Stimulated activated naive CD8-positive, alpha-beta T cell treated with anti-CD3 and anti-CD28 coated beads, Interleukin-15, amount 100 ng/mL, for 72 hours (primary cell): Measurements from ENCODE around the gene CYGB.
A peak's percentile ranks its signal among the peaks of the same experiment; 100 is the strongest.

Experiments
- ATAC-seq: fragments of 150-1000 bp; cut with Tn5 transposase; 2 replicates; pipeline ENCODE4 v1.10.0; 2021; ENCODE audit warnings: mild to moderate bottlenecking, moderate library complexity
- DNase-seq, 2 donors: peaks; one replicate each; pipeline ENCODE4 v3.0.0; 2021 to 2022
- H3K27ac Mint-ChIP-seq, 2 donors: one replicate each; pipeline ENCODE4 v1.8.0; 2022; ENCODE audit warnings: mild to moderate bottlenecking in 2 of 2, mixed read lengths in 2 of 2, moderate library complexity in 2 of 2
- H3K27me3 Mint-ChIP-seq: one replicate; pipeline ENCODE4 v1.8.0; 2022; ENCODE audit warnings: mixed read lengths
- H3K4me1 Mint-ChIP-seq: one replicate; pipeline ENCODE4 v1.8.0; 2022; ENCODE audit warnings: mild to moderate bottlenecking, mixed read lengths
- H3K4me3 Mint-ChIP-seq, 2 donors: one replicate each; pipeline ENCODE4 v1.8.0; 2022; ENCODE audit warnings: mild to moderate bottlenecking in 2 of 2, mixed read lengths in 2 of 2, moderate library complexity in 1 of 2
- H3K9me3 Mint-ChIP-seq, 2 donors: one replicate each; pipeline ENCODE4 v1.8.0; 2022; ENCODE audit warnings: mixed read lengths in 2 of 2

Gene CYGB

DNA sequence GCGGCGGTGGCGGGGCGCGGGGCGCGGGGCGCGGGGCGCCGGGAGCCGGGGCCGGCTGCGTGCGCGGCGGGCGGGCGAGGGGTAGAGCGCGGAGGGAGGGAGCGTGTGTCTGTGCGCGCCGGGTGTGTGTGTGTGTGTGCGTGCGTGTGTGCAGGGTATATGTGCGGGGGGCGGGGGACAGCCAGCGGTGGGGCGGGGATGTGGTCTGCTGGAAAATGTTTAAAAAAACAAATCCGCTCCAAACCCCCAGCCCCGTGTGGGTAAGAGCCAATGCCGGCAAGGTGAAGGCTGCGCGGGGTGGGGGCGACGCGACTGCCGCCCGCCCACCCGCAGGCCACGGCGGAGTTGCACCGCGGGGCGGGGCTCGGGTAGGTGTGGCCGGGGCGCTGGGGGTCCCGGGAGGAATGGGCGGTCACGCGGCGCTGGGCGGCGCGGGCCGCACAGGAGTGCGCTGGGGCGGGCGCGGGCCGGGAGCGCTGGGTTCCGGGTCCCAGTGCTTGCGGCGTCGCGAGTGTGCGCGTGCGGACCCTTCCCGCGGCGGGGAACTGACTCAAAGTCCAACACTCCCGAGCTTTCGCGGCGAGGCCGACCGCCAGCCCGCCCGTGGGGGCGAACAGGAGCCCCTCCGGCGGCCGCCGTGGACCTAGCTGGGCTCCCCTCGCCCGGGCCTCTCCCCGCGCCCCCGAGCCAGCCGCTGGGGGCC lies at the start of gene CYGB:
Gene CYGB, minus strand, starts transcription at position 132 of the 703 bp plus-strand sequence. CDS start 167 bp downstream, outside the sequence.
- ATAC-seq = peak; percentile 58
- Mint-ChIP-seq H3K4me3 (peak within 1 kb of the TSS; percentile 44 to 64), H3K9me3 (no peaks in the 10 kb centered on the region), H3K27ac (no peak within 1 kb of the TSS), H3K4me1 (peaks cover 26% of the 10 kb centered on the region), H3K27me3 (peaks cover 38% of the 10 kb centered on the region)
- DNase-seq = no peak

DNA sequence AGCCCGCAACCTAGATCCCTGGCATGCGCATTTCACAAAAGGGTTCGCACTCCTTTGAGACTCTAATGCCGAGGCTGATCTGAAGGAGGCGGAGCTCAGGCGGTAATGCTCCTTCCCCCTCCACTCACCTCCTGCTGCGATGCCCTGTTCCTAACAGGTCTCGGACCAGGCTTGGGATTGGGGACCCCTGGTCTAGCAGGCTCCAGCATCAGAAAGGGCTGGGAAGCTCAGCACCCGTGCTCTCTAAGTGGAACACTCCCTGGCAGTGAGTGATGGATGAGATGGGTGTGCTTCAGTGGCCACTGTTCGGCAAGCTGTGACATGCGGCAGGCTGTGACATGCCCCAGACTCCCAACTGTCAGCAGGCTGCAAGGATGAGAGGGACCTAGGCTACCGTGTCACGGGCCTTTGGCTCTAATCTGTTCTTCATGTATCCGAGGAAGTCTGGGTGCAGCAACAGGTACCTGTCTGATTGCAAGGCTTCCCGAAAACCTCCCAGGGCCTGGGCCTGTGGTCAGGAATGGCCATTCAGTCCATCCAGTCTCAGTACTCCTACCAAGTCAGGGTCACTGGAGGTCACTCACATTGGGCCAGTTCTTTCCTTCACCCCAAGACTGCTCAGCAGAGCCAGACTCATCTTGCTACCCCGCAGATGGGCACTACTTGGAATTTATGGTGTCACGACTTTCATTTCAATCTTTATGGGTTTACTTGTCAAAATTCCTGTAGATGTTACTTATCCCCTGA lies 49.4 kb upstream of the CYGB start:
- Mint-ChIP-seq H3K9me3 (no peaks in the 10 kb centered on the region), H3K27me3 (peaks cover 79% of the 10 kb centered on the region), H3K4me1 (peaks cover 22% of the 10 kb centered on the region), H3K4me3 (peak overlapping the region in 1 of 2 donors; percentile 13), H3K27ac (no peak overlapping the region)
- DNase-seq (no peak), ATAC-seq (no peak)

DNA sequence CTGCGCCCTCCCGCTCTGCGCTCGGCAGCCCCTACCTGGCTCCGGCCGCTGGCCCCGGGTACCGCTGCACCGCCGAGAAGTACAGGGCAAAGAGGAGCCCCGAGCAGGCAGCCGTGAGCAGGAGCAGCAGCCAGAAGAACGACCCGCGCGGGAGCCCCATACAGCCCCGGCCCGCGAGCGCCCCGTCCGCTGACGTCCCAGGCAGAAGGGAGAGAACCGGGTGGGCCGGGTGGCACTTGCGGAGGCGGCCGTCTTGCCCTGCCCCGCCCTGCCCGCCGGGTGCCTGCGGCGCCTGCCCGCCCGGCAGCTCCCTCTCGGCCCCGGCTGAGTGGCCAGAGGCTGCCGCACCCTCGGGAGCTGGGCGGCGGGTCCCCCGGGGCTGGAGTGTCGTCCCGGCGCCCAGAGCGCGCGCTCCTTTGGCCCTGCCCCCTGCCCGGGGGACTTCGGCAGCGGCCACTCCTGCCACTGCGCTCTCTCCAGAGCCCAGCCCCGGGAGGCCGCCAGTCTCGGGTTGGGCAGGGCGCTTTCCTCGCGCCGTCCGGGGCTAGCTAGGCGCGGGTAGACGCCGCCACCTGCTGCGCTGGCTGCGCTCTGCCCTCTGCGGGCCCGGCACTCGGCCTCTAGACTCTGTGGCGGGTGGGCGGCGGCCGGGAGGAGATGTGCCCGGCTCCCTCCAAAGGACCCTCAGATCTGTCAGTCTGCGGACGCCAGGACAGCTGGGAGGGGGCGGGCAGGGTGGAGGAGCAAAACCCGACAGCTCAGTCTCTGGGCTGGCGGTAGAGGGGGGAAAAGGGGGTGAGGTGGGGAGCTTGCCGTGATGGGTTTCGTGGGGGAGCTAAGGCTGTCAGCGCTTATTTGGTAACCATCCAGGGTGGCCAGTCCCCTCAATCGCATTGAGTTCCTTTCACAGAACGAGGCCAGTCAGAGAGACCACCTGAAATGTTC lies 48.4 kb upstream of the CYGB start, which contains the start of gene ST6GALNAC2:
Gene ST6GALNAC2, minus strand, starts transcription at position 212 of the 945 bp plus-strand sequence. Its CDS starts 52 bp downstream, at position 160.
- Mint-ChIP-seq H3K4me1 (peaks cover 22% of the 10 kb centered on the region), H3K27ac (no peak within 1 kb of the TSS), H3K9me3 (no peaks in the 10 kb centered on the region), H3K4me3 (peak within 1 kb of the TSS; percentile 76 to 80), H3K27me3 (peaks cover 79% of the 10 kb centered on the region)
- ATAC-seq = peak; percentile 89
- peak; percentile 46 to 50 for DNase-seq

DNA sequence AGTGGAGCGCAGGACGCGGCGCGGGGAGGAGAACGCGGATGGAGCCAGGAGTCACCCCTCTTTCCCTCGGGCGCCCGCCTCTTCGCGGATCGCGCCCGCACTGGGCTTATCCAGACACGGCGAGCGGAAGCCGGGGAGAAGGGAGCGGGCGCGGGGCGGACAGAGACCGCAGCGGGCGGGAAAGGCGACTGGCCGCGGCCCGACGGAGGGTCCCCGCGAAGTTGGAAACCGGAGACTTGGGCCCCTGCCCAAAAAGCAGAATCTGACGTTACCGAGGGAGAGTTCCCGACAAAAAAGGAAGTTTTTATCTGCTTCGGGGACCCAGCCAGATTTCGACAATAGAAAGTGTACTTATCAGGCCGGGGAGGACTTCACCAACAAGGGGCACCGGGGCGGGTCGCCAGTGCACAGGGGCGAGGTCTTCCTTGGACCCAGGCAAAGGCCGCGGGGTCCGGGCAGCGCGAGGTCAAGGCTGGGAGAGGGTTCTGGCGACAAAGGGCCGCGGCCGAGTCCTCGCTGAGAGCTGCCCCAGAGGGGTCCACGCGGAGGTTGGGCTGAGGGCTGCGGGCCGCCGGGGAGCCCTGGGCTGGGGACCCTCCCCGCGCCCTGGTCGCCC lies 47.6 kb upstream of the CYGB start:
- Mint-ChIP-seq H3K9me3 (no peaks in the 10 kb centered on the region), H3K27me3 (peaks cover 77% of the 10 kb centered on the region), H3K27ac (no peak overlapping the region), H3K4me3 (peak overlapping the region; percentile 76 to 80), H3K4me1 (peaks cover 22% of the 10 kb centered on the region)
- DNase-seq (peak in 1 of 2 donors; percentile 16), ATAC-seq (no peak)

DNA sequence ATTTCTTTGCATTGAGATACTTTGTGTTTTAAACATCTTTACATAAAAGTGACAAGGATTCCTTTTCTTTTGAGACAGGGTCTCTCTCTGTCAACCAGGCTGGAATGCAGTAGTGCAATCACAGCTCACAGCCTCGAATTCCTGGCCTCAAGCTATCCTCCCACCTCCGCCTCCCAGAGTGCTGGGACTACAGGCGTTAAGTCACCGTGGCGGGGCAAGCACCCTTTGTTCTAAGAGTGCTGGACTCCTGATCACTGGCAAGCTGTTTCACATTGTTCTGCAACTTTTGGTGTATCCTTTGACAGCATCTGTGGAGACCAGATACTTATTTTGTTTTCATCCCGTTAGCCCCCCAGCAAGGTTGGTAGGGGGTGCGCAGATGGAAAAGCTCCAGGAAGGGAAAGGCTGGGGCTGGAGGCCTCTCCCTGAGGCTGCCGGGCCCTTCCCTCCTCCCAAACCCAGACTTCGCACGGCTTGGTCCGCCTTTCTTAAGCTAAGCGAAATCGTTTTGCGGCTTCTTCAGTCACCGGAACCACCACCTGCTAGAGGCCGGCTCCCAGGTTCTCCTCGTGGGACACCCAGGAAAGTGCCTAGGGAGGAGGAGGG lies 47.0 kb upstream of the CYGB start:
- no peak overlapping the region for H3K27ac Mint-ChIP-seq
- H3K9me3 Mint-ChIP-seq = no peaks in the 10 kb centered on the region
- H3K4me1 Mint-ChIP-seq = peaks cover 26% of the 10 kb centered on the region
- DNase-seq = no peak
- H3K27me3 Mint-ChIP-seq = peaks cover 71% of the 10 kb centered on the region
- no peak for ATAC-seq
- peak overlapping the region; percentile 76 to 80 for H3K4me3 Mint-ChIP-seq

DNA sequence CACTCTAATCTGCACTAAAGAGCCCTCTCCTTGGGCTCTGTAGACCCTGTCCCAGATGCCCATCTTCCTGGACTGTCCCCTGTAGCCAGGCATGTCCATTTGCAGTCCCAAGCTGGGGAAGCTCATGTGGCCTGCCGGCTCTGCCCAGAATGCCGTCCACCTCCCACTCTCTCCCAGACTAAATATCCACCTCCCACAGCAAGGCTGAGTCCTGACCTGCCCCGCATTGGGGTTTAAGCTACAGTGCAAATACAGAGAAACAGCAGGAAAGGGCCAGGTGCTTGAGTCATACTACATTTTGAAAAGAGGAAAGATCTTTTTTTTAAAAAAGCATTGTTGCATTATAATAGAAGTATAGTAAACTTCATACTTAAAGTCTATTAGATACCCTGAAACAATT lies 45.2 kb upstream of the CYGB start:
- no peak for ATAC-seq
- H3K27ac Mint-ChIP-seq = no peak overlapping the region
- H3K9me3 Mint-ChIP-seq = no peaks in the 10 kb centered on the region

DNA sequence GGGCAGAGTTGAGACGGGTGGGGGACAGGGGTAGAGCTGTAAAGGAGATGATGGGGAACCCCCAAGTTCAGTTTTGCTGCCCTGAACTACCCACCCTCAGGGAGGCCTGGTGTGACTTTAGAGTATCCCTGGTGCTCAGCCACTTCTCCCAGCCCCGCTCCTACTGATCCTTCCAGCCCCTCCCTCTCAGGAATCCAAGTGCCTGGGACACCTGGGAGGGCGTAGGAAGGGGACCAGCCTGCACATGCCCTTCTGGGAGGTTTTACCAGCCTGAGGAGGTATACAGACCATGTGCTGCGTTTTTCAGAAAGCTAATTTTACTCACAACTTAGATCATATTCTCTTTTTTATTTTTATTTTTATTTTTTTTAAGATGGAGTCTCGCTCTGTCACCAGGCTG lies 44.0 kb upstream of the CYGB start:
- no peak overlapping the region for H3K27ac Mint-ChIP-seq
- no peak for ATAC-seq

More for the DNA sequence above, 45.2 kb upstream of the CYGB start:
- Mint-ChIP-seq H3K4me1 (peaks cover 32% of the 10 kb centered on the region), H3K27me3 (peaks cover 52% of the 10 kb centered on the region), H3K4me3 (no peak overlapping the region)
- DNase-seq = no peak

DNA sequence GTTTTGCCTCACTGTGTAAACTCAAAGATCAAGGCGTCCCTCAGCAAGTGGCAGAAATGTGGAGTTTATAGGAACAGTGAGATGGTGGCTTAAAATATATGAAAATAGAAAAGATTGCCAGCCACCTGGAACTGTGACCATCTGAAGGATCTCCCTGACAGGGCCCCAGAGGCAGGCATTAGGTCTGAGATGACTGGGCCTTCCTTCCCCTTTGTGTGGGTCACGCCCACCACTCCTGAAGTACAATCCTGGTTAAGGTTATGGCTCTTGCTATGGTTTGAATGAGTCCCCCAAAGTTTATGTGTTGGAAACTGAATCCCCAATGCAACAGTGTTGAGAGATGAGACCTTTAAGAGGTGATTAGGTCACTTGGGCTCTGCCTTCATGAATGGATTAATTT lies 41.8 kb upstream of the CYGB start:
- Mint-ChIP-seq H3K4me1 (peaks cover 10% of the 10 kb centered on the region), H3K9me3 (no peaks in the 10 kb centered on the region), H3K4me3 (no peak overlapping the region), H3K27me3 (peaks cover 27% of the 10 kb centered on the region), H3K27ac (no peak overlapping the region)
- DNase-seq = no peak
- peak; percentile 76 for ATAC-seq

More for the DNA sequence above, 44.0 kb upstream of the CYGB start:
- peaks cover 41% of the 10 kb centered on the region for H3K27me3 Mint-ChIP-seq
- no peak for DNase-seq
- no peak overlapping the region for H3K4me3 Mint-ChIP-seq
- H3K9me3 Mint-ChIP-seq = no peaks in the 10 kb centered on the region
- H3K4me1 Mint-ChIP-seq = peaks cover 26% of the 10 kb centered on the region

DNA sequence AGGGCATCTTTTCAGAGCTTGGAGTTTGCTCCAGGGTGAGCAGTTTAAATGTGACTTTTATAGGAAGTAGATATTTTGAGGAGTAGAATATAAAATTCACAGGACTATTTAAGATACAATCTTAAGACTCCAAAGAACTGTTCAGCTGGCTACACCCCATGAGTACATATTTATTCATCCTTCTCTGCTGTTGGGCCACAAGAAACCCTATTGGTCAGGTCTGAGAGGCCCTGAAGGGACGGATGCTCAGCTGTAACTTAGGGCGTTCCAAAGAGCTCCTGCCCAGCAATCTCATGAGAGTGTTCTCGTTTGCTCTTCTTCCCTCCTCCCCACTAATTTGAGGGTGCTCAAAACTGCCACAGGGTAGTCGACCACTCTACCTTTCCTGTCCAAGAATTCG lies 40.9 kb upstream of the CYGB start:
- ATAC-seq = no peak
- Mint-ChIP-seq H3K4me3 (no peak overlapping the region), H3K9me3 (no peaks in the 10 kb centered on the region), H3K27ac (no peak overlapping the region), H3K4me1 (peaks cover 10% of the 10 kb centered on the region), H3K27me3 (peaks cover 18% of the 10 kb centered on the region)
- no peak for DNase-seq

DNA sequence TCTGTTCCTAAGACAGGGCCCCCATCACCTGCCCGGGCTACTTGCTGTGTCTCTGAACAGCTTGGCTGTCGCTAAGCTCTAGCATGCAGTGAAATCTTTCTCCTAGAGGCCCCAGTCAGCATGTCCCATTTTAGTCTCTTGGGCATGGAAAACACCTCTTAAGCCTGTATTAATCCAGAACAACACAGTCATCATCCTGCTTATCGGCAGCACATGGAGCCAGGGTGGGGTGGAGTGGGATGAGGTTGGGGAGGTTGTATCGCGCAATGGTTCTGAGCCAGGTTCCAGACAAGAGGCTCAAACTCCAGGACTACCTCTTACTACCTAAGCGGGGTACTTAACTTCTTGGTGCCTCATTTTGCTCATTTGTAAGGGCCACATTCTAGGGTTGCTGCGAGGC lies 40.4 kb upstream of the CYGB start:
- Mint-ChIP-seq H3K4me3 (no peak overlapping the region), H3K27ac (no peak overlapping the region), H3K4me1 (peaks cover 10% of the 10 kb centered on the region), H3K27me3 (peaks cover 13% of the 10 kb centered on the region), H3K9me3 (no peaks in the 10 kb centered on the region)
- no peak for DNase-seq
- ATAC-seq = no peak

DNA sequence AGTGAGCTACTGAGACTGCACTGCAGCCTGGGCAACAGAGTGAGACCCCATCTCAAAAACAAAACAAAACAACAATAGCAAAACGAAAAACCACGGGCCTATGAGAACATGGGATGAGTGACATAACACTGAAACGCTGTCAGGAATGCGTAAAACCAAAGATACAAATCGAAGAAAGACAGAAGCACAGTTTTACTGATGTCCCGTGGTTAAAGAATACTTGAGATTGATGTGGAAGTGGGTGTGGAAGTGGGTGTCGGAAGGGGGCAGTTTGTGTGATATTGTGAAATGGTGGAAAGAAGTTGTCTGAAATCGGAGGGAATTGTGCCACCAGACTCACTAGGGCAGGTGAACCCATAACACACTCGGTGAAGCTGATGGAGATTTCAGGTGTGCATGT lies 38.7 kb upstream of the CYGB start:
- Mint-ChIP-seq H3K9me3 (no peaks in the 10 kb centered on the region), H3K4me3 (no peak overlapping the region), H3K4me1 (peaks cover 10% of the 10 kb centered on the region), H3K27ac (no peak overlapping the region), H3K27me3 (peaks cover 7% of the 10 kb centered on the region)
- DNase-seq = no peak
- no peak for ATAC-seq

DNA sequence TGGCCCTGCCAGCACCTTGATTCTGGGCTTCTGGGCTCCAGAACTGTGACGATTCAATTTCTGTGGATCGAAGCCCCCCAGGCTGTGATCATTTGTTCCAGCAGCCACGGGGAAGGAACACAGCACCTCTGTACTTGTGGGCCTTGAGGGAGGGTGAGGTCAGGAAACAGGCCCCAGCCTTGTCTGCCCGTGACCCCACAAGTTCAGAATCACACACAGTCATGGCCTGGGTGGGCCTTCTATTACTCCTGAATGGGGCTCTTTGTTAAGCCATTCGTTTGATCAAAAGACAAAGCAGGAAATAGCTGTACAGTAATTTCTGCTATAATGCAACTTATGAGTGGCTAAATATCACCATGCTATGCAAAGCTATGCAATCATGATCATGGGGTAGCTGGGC lies 38.1 kb upstream of the CYGB start:
- DNase-seq = no peak
- no peaks in the 10 kb centered on the region for H3K9me3 Mint-ChIP-seq
- H3K4me3 Mint-ChIP-seq = no peak overlapping the region
- no peak for ATAC-seq
- peaks cover 10% of the 10 kb centered on the region for H3K4me1 Mint-ChIP-seq
- peaks cover 7% of the 10 kb centered on the region for H3K27me3 Mint-ChIP-seq
- H3K27ac Mint-ChIP-seq = no peak overlapping the region

DNA sequence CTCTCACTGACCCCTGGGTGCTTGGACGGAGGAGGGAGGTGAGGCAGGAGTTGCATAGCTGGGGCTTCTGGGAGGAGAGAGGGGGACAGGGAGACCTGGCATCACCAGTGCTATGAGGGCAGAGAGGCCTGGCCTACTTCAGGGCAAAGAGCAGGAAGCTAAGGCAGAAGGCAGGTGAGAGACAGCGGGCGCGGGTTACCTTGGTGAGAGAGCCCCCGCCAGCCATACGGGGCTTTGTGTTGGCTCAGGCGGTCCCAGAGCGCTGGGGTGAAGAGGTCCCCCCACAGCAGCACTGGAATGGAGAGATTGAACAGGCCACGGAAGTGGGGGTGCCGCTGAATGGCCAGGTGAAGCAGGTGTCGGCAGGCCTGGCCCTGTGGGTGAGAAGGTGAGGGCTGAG lies 36.7 kb upstream of the CYGB start:
- DNase-seq = no peak
- H3K27me3 Mint-ChIP-seq = peaks cover 7% of the 10 kb centered on the region
- ATAC-seq = no peak
- no peak overlapping the region for H3K27ac Mint-ChIP-seq
- no peaks in the 10 kb centered on the region for H3K9me3 Mint-ChIP-seq
- H3K4me3 Mint-ChIP-seq = no peak overlapping the region
- peaks cover 2% of the 10 kb centered on the region for H3K4me1 Mint-ChIP-seq

DNA sequence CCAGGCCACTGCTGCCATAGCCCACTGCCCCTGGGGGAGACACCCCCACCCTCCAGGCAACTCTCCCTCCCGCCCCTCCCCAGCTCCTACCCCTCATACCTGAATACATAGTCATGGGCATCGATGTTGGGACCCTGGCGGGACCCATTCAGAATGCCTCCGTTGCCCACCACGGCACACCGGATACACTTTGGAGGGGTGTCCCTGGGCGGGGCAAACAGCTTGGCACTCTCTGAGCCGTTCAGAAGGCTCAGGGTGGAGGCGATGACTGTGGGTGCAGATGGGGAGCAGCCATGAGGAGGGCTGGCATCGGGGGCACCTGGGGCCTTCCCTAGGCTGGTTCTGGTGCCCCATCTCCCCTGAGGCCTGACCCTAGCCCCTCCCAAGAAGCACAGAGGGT lies 35.6 kb upstream of the CYGB start:
- peaks cover 8% of the 10 kb centered on the region for H3K4me1 Mint-ChIP-seq
- H3K27ac Mint-ChIP-seq = no peak overlapping the region

More for the DNA sequence above, 35.6 kb upstream of the CYGB start:
- no peak for ATAC-seq
- Mint-ChIP-seq H3K27me3 (peaks cover 7% of the 10 kb centered on the region), H3K4me3 (no peak overlapping the region), H3K9me3 (no peaks in the 10 kb centered on the region)
- no peak for DNase-seq
